Caco-2 (cell line): ENCODE results near the gene APLN. TPM values are rescaled to one million over a fixed set of nuclear protein-coding genes. Genes with fewer than 3 reads are reported as not detected.

Experiments
- BruUV-seq: library from RNA; stranded (reverse); fragments of 400-500 nt; replicated peaks from 2 replicates; lab custom pipeline; 2021; lab: Mats Ljungman, UMichigan
- CTCF ChIA-PET: fragments of 300-600 bp; sonication (Branson Sonifier 250); formaldehyde crosslinking; loops from one replicate; lab custom pipeline; 2022; ENCODE audit warnings: antibody characterized with exemption; lab: Charles Lee
- POLR2A ChIA-PET: fragments of 300-600 bp; sonication (Branson Sonifier 250); formaldehyde crosslinking; loops from one replicate; lab custom pipeline; 2022; ENCODE audit warnings: antibody characterized with exemption; lab: Charles Lee
- DNase-seq, 2 experiments: peaks; one replicate each; pipeline versions ENCODE4 v3.0.0 to v3.0.0-alpha.2; 2020 to 2022
- H3K27me3 ChIP-seq: replicated peaks from 2 replicates; pipeline ENCODE4 v1.6.0; 2011; ENCODE audit warnings: low read length; ENCODE audit not compliant: control insufficient read depth, insufficient read depth
- H3K36me3 ChIP-seq: 2 replicates; pipeline ENCODE4 v1.5.1; 2011; ENCODE audit warnings: low read length; ENCODE audit not compliant: control insufficient read depth, insufficient read depth
- H3K4me1 ChIP-seq: fragments of 250-450 bp; sonication (Bioruptor Pico); 2 replicates; pipeline ENCODE4 v1.5.1; 2020; ENCODE audit warnings: mild to moderate bottlenecking
- H3K4me3 ChIP-seq: 2 replicates; pipeline ENCODE4 v1.5.1; 2011; ENCODE audit warnings: low read depth, mild to moderate bottlenecking, control low read depth, low read length
- H3K9me3 ChIP-seq: fragments of 250-450 bp; sonication (Bioruptor Pico); 2 replicates; pipeline ENCODE4 v1.5.1; 2020; ENCODE audit warnings: mild to moderate bottlenecking, moderate library complexity
- H3K27ac Mint-ChIP-seq: one replicate; pipeline ENCODE4 v1.8.0; 2022; ENCODE audit warnings: mixed read lengths; ENCODE audit not compliant: unreplicated experiment
- H3K27me3 Mint-ChIP-seq: one replicate; pipeline ENCODE4 v1.8.0; 2022; ENCODE audit warnings: mixed read lengths; ENCODE audit not compliant: insufficient read depth, unreplicated experiment
- H3K36me3 Mint-ChIP-seq: one replicate; pipeline ENCODE4 v1.8.0; 2022; ENCODE audit warnings: mild to moderate bottlenecking, mixed read lengths; ENCODE audit not compliant: insufficient read depth, unreplicated experiment
- H3K4me1 Mint-ChIP-seq: one replicate; pipeline ENCODE4 v1.8.0; 2022; ENCODE audit warnings: low read depth, mixed read lengths; ENCODE audit not compliant: unreplicated experiment
- H3K4me3 Mint-ChIP-seq: one replicate; pipeline ENCODE4 v1.8.0; 2022; ENCODE audit warnings: mild to moderate bottlenecking, moderate library complexity, mixed read lengths; ENCODE audit not compliant: unreplicated experiment
- H3K9me3 Mint-ChIP-seq: one replicate; pipeline ENCODE4 v1.8.0; 2022; ENCODE audit warnings: mixed read lengths; ENCODE audit not compliant: unreplicated experiment
- CTCF ChIP-seq, 2 experiments: fragments of 200-600 bp in 1 of 2; IDR thresholded peaks; 1 replicate in 1 of 2; 2 replicates in 1 of 2; pipeline versions ENCODE4 v1.5.1 to v1.8.0; 2011 to 2022; ENCODE audit warnings: antibody characterized with exemption in 1 of 2, control low read depth in 1 of 2, inconsistent platforms in 1 of 2, low read depth in 1 of 2, low read length in 1 of 2, mild to moderate bottlenecking in 1 of 2, moderate library complexity in 1 of 2; ENCODE audit not compliant: insufficient read depth in 1 of 2, severe bottlenecking in 1 of 2, unreplicated experiment in 1 of 2
- intact Hi-C: fragments of 100-400 bp; cut with micrococcal nuclease; formaldehyde crosslinking; loops from one replicate; pipeline ENCODE4 v1.10.0; 2022; ENCODE audit not compliant: unreplicated experiment
- total RNA-seq: library from RNA; stranded (reverse); gene quantifications from 2 replicates; pipeline ENCODE4 v1.2.3, GENCODE V29; 2022

The APLN gene
- total RNA-seq, 1 experiment from 2014 or later: 0.20 TPM

- BruUV-seq: no TSS peak
- Mint-ChIP-seq H3K27me3 (no peaks in the 10 kb centered on the region), H3K27ac (no peak overlapping the region), H3K4me1 (peaks cover 6% of the 10 kb centered on the region), H3K4me3 (no peak overlapping the region), H3K36me3 (no peaks in the 10 kb centered on the region), H3K9me3 (no peaks in the 10 kb centered on the region)
- Histone ChIP-seq H3K9me3 (no peaks in the 10 kb centered on the region), H3K36me3 (no peaks in the 10 kb centered on the region), H3K4me1 (peaks cover 11% of the 10 kb centered on the region), H3K4me3 (no peak overlapping the region), H3K27me3 (no peaks in the 10 kb centered on the region)
- ChIA-PET CTCF (interaction anchor here (0.7 kb wide), 1 partner anchor 126 kb away, joined by 4 read pairs; no protein-coding TSS in a partner anchor), POLR2A (no interaction called here)
- intact Hi-C loops: no loop called here
- DNase-seq: peak in 1 of 2 experiments; percentile 14
- no peak for TF ChIP-seq CTCF (IDR thresholded peaks at IDR 0.05; ENCODE audit: insufficient read depth in 1 of 2, low read depth in 1 of 2, low read length in 1 of 2, severe bottlenecking in 1 of 2, unreplicated experiment in 1 of 2)
Observed at GRCh38 chrX:129612396-129612795, 42.4 kb downstream of the APLN start.

- Mint-ChIP-seq H3K4me3 (no peak overlapping the region), H3K36me3 (no peaks in the 10 kb centered on the region), H3K27me3 (no peaks in the 10 kb centered on the region), H3K9me3 (no peaks in the 10 kb centered on the region), H3K27ac (no peak overlapping the region), H3K4me1 (peaks cover 6% of the 10 kb centered on the region)
- intact Hi-C loops: loop anchor here (2.0 to 10.0 kb wide), 5 partner anchors 43 to 453 kb away; partner anchors contain the start of genes APLN and UTP14A
- Histone ChIP-seq H3K9me3 (no peaks in the 10 kb centered on the region), H3K36me3 (no peaks in the 10 kb centered on the region), H3K27me3 (no peaks in the 10 kb centered on the region), H3K4me3 (no peak overlapping the region), H3K4me1 (peaks cover 11% of the 10 kb centered on the region)
- BruUV-seq: no TSS peak
- DNase-seq: peak in 1 of 2 experiments; percentile 20
- CTCF ChIA-PET: interaction anchor here (1.0 to 2.6 kb wide), 5 partner anchors 9 to 147 kb away, joined by 3 to 12 read pairs (median 3); no protein-coding TSS in a partner anchor
- POLR2A ChIA-PET: no interaction called here
- no peak for TF ChIP-seq CTCF (IDR thresholded peaks at IDR 0.05; ENCODE audit: insufficient read depth in 1 of 2, low read depth in 1 of 2, low read length in 1 of 2, severe bottlenecking in 1 of 2, unreplicated experiment in 1 of 2)
Observed at GRCh38 chrX:129609395-129609794, 45.4 kb downstream of the APLN start.

- no peak for TF ChIP-seq CTCF (IDR thresholded peaks at IDR 0.05; ENCODE audit: insufficient read depth in 1 of 2, low read depth in 1 of 2, low read length in 1 of 2, severe bottlenecking in 1 of 2, unreplicated experiment in 1 of 2)
- H3K4me3 Mint-ChIP-seq: no peak overlapping the region
- H3K36me3 ChIP-seq: no peaks in the 10 kb centered on the region
- H3K4me3 ChIP-seq: no peak overlapping the region
- no TSS peak for BruUV-seq
- H3K36me3 Mint-ChIP-seq: no peaks in the 10 kb centered on the region
- H3K27me3 ChIP-seq: no peaks in the 10 kb centered on the region
- no peak overlapping the region for H3K27ac Mint-ChIP-seq
- CTCF ChIA-PET: interaction anchor here (1.0 to 2.6 kb wide), 3 partner anchors 28 to 148 kb away, joined by 3 to 12 read pairs (median 5); no protein-coding TSS in a partner anchor
- H3K9me3 Mint-ChIP-seq: no peaks in the 10 kb centered on the region
- POLR2A ChIA-PET: no interaction called here
- H3K27me3 Mint-ChIP-seq: no peaks in the 10 kb centered on the region
- intact Hi-C loops: loop anchor here (2.0 to 10.0 kb wide), 5 partner anchors 44 to 454 kb away; partner anchors contain the start of genes APLN and UTP14A
- DNase-seq: no peak
- peaks cover 11% of the 10 kb centered on the region for H3K4me1 ChIP-seq
- H3K4me1 Mint-ChIP-seq: peaks cover 6% of the 10 kb centered on the region
- H3K9me3 ChIP-seq: no peaks in the 10 kb centered on the region
Observed at GRCh38 chrX:129608496-129608895, 46.3 kb downstream of the APLN start.
